ENCODE data around the gene SHISA6. TPM values are rescaled to one million over a fixed set of nuclear protein-coding genes. Genes with fewer than 3 reads are reported as not detected.

Gene SHISA6
- total RNA-seq, 1 donor from 2014 or later: 3.3 TPM

DNA sequence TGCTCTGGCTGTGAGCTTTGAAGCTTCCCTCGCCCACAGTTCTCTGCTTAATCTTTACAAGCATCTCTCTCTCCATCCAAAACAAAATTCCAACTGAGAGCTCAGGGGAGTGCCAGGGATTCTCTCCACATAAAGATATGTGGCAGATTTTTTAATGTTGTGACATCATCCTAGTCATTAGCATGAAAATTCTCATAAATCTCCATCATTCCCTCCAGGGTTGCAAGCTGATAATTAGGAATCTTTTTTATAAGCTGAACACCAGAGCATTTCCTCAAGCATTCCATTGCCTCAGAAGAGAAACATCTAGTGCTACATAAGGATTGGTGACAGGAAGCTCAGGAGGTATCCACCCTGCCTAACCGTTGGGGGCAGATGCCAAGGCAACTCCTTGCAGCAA, 274.9 kb downstream of the SHISA6 start:
- H3K4me1 ChIP-seq: peaks cover 5% of the 10 kb centered on the region
- H3K4me3 ChIP-seq: no peak overlapping the region
- no peaks in the 10 kb centered on the region for H3K27me3 ChIP-seq
- Mint-ChIP-seq H3K4me1 (no peaks in the 10 kb centered on the region), H3K9me3 (peaks cover 2% of the 10 kb centered on the region), H3K4me3 (no peak overlapping the region), H3K27me3 (ENCODE audit: insufficient read depth, low read depth) (peaks cover 9% of the 10 kb centered on the region), H3K27ac (no peak overlapping the region), H3K36me3 (no peaks in the 10 kb centered on the region)
- H3K9ac ChIP-seq: no peak overlapping the region
- no peaks in the 10 kb centered on the region for H3K36me3 ChIP-seq
- H3K27ac ChIP-seq: no peak overlapping the region
- no peak for DNase-seq (ENCODE audit: low spot score)
- H3K9me3 ChIP-seq (ENCODE audit: low read depth): no peaks in the 10 kb centered on the region
- H2AFZ ChIP-seq (replicated peaks): no peak overlapping the region
- H3K4me2 ChIP-seq: no peak overlapping the region
- H3F3A ChIP-seq (ENCODE audit: low read depth): no peaks in the 10 kb centered on the region
- no peak for TF ChIP-seq EZH2phosphoT487 (IDR thresholded peaks at IDR 0.05)
- H4K20me1 ChIP-seq (ENCODE audit: low read depth): no peaks in the 10 kb centered on the region
- H3K79me2 ChIP-seq (ENCODE audit: low read depth): no peaks in the 10 kb centered on the region

DNA sequence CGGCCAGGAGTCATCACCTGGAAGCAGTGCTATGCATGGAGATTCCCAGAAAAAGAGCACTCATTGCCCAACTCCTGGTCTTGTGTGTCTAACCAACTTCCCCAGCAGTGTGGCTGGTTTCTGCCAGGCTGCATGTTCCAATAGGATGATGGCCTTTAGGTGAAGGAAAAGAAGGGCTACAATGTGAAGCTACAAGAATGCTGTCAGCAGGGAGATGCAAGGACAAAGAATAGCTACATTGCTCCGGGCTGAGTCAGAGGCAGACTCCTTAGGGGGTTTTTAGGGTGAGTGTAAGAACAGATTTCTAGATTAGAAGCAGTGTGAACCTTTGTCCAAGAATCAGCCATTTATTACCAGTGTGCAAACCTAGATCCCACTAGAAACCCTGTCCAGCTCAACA, 294.2 kb downstream of the SHISA6 start:
- no peak overlapping the region for H3K27ac ChIP-seq
- H3K27me3 ChIP-seq: no peaks in the 10 kb centered on the region
- H3K36me3 ChIP-seq: no peaks in the 10 kb centered on the region
- H2AFZ ChIP-seq (replicated peaks): no peak overlapping the region
- peaks cover 6% of the 10 kb centered on the region for H3K4me1 ChIP-seq
- no peak for DNase-seq (ENCODE audit: low spot score)
- no peaks in the 10 kb centered on the region for H3F3A ChIP-seq (ENCODE audit: low read depth)
- no peaks in the 10 kb centered on the region for H4K20me1 ChIP-seq (ENCODE audit: low read depth)
- no peaks in the 10 kb centered on the region for H3K9me3 ChIP-seq (ENCODE audit: low read depth)
- H3K4me3 Mint-ChIP-seq: no peak overlapping the region
- H3K27ac Mint-ChIP-seq: no peak overlapping the region
- H3K79me2 ChIP-seq (ENCODE audit: low read depth): no peaks in the 10 kb centered on the region
- H3K9ac ChIP-seq: no peak overlapping the region
- H3K9me3 Mint-ChIP-seq: peaks cover 10% of the 10 kb centered on the region
- H3K4me1 Mint-ChIP-seq: no peaks in the 10 kb centered on the region
- no peak overlapping the region for H3K4me3 ChIP-seq
- TF ChIP-seq EZH2phosphoT487 (IDR thresholded peaks at IDR 0.05) (no peak), EZH2 (IDR thresholded peaks at IDR 0.05) (no peak)
- TF ChIP-seq, protein P1, sequence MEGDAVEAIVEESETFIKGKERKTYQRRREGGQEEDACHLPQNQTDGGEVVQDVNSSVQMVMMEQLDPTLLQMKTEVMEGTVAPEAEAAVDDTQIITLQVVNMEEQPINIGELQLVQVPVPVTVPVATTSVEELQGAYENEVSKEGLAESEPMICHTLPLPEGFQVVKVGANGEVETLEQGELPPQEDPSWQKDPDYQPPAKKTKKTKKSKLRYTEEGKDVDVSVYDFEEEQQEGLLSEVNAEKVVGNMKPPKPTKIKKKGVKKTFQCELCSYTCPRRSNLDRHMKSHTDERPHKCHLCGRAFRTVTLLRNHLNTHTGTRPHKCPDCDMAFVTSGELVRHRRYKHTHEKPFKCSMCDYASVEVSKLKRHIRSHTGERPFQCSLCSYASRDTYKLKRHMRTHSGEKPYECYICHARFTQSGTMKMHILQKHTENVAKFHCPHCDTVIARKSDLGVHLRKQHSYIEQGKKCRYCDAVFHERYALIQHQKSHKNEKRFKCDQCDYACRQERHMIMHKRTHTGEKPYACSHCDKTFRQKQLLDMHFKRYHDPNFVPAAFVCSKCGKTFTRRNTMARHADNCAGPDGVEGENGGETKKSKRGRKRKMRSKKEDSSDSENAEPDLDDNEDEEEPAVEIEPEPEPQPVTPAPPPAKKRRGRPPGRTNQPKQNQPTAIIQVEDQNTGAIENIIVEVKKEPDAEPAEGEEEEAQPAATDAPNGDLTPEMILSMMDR (IDR thresholded peaks at IDR 0.05): no peak
- peaks cover 5% of the 10 kb centered on the region for H3K27me3 Mint-ChIP-seq (ENCODE audit: insufficient read depth, low read depth)
- H3K36me3 Mint-ChIP-seq: peaks cover 2% of the 10 kb centered on the region
- H3K4me2 ChIP-seq: no peak overlapping the region

DNA sequence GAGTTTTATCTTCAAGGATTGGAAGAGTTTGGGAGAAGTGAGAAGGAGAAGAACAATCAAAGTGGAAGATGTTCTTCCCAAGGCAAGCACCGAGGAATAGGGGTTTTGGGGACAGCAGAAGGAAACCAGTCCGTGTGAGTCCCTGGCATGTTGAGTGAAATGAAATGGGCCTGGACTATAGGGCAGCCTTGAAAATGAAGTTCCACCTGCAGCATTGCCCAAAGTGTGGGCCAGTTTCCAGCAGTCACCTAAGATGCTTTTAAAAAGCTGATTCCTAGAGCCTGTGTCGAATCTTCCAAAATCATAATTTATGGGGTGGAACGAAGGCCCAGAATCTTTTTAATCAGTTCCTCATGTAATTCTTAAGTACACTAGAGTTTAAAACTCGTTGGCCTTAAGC, 297.4 kb downstream of the SHISA6 start:
- no peaks in the 10 kb centered on the region for H3K4me1 Mint-ChIP-seq
- H3K27ac Mint-ChIP-seq: no peak overlapping the region
- H3K79me2 ChIP-seq (ENCODE audit: low read depth): no peaks in the 10 kb centered on the region
- H3K9me3 Mint-ChIP-seq: peaks cover 15% of the 10 kb centered on the region
- DNase-seq (ENCODE audit: low spot score): no peak
- H3K27me3 Mint-ChIP-seq (ENCODE audit: insufficient read depth, low read depth): peaks cover 5% of the 10 kb centered on the region
- no peak overlapping the region for H3K27ac ChIP-seq
- H3K4me3 Mint-ChIP-seq: no peak overlapping the region
- H4K20me1 ChIP-seq (ENCODE audit: low read depth): no peaks in the 10 kb centered on the region
- no peak overlapping the region for H2AFZ ChIP-seq (replicated peaks)
- H3K36me3 Mint-ChIP-seq: peaks cover 2% of the 10 kb centered on the region
- no peak overlapping the region for H3K9ac ChIP-seq
- H3K36me3 ChIP-seq: no peaks in the 10 kb centered on the region
- no peak overlapping the region for H3K4me2 ChIP-seq
- no peaks in the 10 kb centered on the region for H3K9me3 ChIP-seq (ENCODE audit: low read depth)
- H3K4me3 ChIP-seq: no peak overlapping the region
- no peaks in the 10 kb centered on the region for H3K27me3 ChIP-seq
- H3K4me1 ChIP-seq: peaks cover 6% of the 10 kb centered on the region
- TF ChIP-seq EZH2 (IDR thresholded peaks at IDR 0.05) (no peak), EZH2phosphoT487 (IDR thresholded peaks at IDR 0.05) (no peak)
- TF ChIP-seq, protein P1 (IDR thresholded peaks at IDR 0.05): no peak
- no peaks in the 10 kb centered on the region for H3F3A ChIP-seq (ENCODE audit: low read depth)

DNA sequence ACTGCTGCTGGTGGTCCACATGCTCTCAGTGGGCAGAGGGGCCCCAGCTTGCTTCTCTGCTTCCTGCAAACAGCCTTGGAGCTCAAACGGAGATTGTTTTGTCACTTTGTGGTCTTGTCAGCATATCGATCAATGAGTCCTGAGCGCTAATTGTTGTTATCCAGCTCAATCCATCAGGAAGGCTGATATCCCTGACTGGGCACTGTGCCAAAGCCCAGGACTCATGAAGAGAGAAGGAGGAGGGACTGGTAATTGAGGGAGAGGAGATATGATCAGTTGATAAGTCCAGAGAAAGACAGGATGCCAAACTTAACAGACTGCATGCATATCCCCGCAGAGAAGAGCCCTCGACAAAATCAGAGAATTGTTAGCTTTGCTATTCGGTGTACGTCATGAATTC, 298.6 kb downstream of the SHISA6 start:
- H3K36me3 ChIP-seq: no peaks in the 10 kb centered on the region
- H3K4me1 Mint-ChIP-seq: no peaks in the 10 kb centered on the region
- H3K9me3 Mint-ChIP-seq: peaks cover 15% of the 10 kb centered on the region
- peaks cover 5% of the 10 kb centered on the region for H3K27me3 Mint-ChIP-seq (ENCODE audit: insufficient read depth, low read depth)
- H3K4me1 ChIP-seq: peaks cover 6% of the 10 kb centered on the region
- no peak overlapping the region for H3K4me3 Mint-ChIP-seq
- H4K20me1 ChIP-seq (ENCODE audit: low read depth): no peaks in the 10 kb centered on the region
- no peak for DNase-seq (ENCODE audit: low spot score)
- H3K4me2 ChIP-seq: no peak overlapping the region
- no peak overlapping the region for H3K27ac Mint-ChIP-seq
- peaks cover 2% of the 10 kb centered on the region for H3K36me3 Mint-ChIP-seq
- no peaks in the 10 kb centered on the region for H3K27me3 ChIP-seq
- H3K9ac ChIP-seq: no peak overlapping the region
- no peak overlapping the region for H3K4me3 ChIP-seq
- H3F3A ChIP-seq (ENCODE audit: low read depth): no peaks in the 10 kb centered on the region
- no peaks in the 10 kb centered on the region for H3K9me3 ChIP-seq (ENCODE audit: low read depth)
- no peak overlapping the region for H2AFZ ChIP-seq (replicated peaks)
- TF ChIP-seq EZH2 (IDR thresholded peaks at IDR 0.05) (no peak), EZH2phosphoT487 (IDR thresholded peaks at IDR 0.05) (no peak)
- TF ChIP-seq, protein P1 (IDR thresholded peaks at IDR 0.05): no peak
- no peak overlapping the region for H3K27ac ChIP-seq
- H3K79me2 ChIP-seq (ENCODE audit: low read depth): no peaks in the 10 kb centered on the region
